IMR-90 (cell line): ENCODE results near the gene ACE. TPM values are rescaled to one million over a fixed set of nuclear protein-coding genes. Genes with fewer than 3 reads are reported as not detected.

Experiments used
- ATAC-seq: fragments of 200-7000 bp; cut with Tn5 transposase; 2 replicates; pipeline ENCODE4 v1.9.1; 2020; ENCODE audit warnings: low read depth, mild to moderate bottlenecking, moderate library complexity
- BruUV-seq: library from RNA; stranded (reverse); fragments of 400-500 nt; replicated peaks from 2 replicates; lab custom pipeline; 2021; lab: Mats Ljungman, UMichigan
- CTCF ChIA-PET: fragments of 300-600 bp; formaldehyde crosslinking; extraction: SDS; loops from one replicate; lab custom pipeline; 2021; ENCODE audit warnings: antibody characterized with exemption; lab: Yijun Ruan, JAX
- POLR2A ChIA-PET: fragments of 300-600 bp; sonication (Branson Sonifier 250); formaldehyde crosslinking; loops from one replicate; lab custom pipeline; 2022; ENCODE audit warnings: antibody characterized with exemption; ENCODE audit not compliant: unreplicated experiment; lab: Charles Lee
- DNase-seq: peaks from one replicate; pipeline ENCODE4 v3.0.0; 2013
- H2AFZ ChIP-seq: replicated peaks from 2 replicates; pipeline ENCODE3; 2013; ENCODE audit warnings: low read length, mild to moderate bottlenecking; ENCODE audit not compliant: poor library complexity
- H2AK5ac ChIP-seq: 2 replicates; pipeline ENCODE4 v1.6.1; 2013; ENCODE audit warnings: low read depth, low read length, inconsistent platforms
- H2AK9ac ChIP-seq: replicated peaks from 2 replicates; pipeline ENCODE3; 2013; ENCODE audit warnings: mild to moderate bottlenecking, low read depth, low read length, moderate library complexity; ENCODE audit not compliant: poor library complexity
- H2BK120ac ChIP-seq: 2 replicates; pipeline ENCODE4 v1.6.1; 2013; ENCODE audit warnings: low read depth, low read length, inconsistent platforms
- H2BK15ac ChIP-seq: 3 replicates; pipeline ENCODE4 v1.6.1; 2013; ENCODE audit warnings: low read depth, low read length, inconsistent platforms
- H2BK20ac ChIP-seq: 2 replicates; pipeline ENCODE4 v1.6.1; 2013; ENCODE audit warnings: low read depth, mild to moderate bottlenecking, inconsistent platforms, low read length, moderate library complexity
- H2BK5ac ChIP-seq: 2 replicates; pipeline ENCODE4 v1.6.1; 2013; ENCODE audit warnings: mild to moderate bottlenecking, low read depth, low read length, inconsistent platforms; ENCODE audit not compliant: poor library complexity, severe bottlenecking
- H3K14ac ChIP-seq: replicated peaks from 2 replicates; pipeline ENCODE4 v1.6.1; 2013; ENCODE audit warnings: low read depth, low read length, inconsistent platforms
- H3K18ac ChIP-seq: 2 replicates; pipeline ENCODE4 v1.6.1; 2013; ENCODE audit warnings: low read depth, low read length, control low read depth
- H3K23ac ChIP-seq: 2 replicates; pipeline ENCODE4 v1.6.1; 2013; ENCODE audit warnings: low read depth, low read length, inconsistent platforms
- H3K27ac ChIP-seq: 2 replicates; pipeline ENCODE4 v1.5.1; 2013; ENCODE audit warnings: mild to moderate bottlenecking, control low read depth, low read length; ENCODE audit not compliant: insufficient read depth
- H3K27me3 ChIP-seq: 2 replicates; pipeline ENCODE4 v1.6.1; 2013; ENCODE audit warnings: low read length; ENCODE audit not compliant: control insufficient read depth, insufficient read depth
- H3K36me3 ChIP-seq: 2 replicates; pipeline ENCODE4 v1.6.1; 2013; ENCODE audit warnings: low read length, mixed read lengths; ENCODE audit not compliant: control insufficient read depth, insufficient read depth
- H3K4ac ChIP-seq: 2 replicates; pipeline ENCODE4 v1.6.1; 2013; ENCODE audit warnings: low read depth, low read length, inconsistent platforms
- H3K4me1 ChIP-seq: 2 replicates; pipeline ENCODE4 v1.6.1; 2013; ENCODE audit warnings: low read length, mixed read lengths; ENCODE audit not compliant: control insufficient read depth, insufficient read depth
- H3K4me2 ChIP-seq: 2 replicates; pipeline ENCODE4 v1.6.1; 2013; ENCODE audit warnings: low read depth, mild to moderate bottlenecking, control low read depth, low read length, moderate library complexity
- H3K4me3 ChIP-seq: 2 replicates; pipeline ENCODE4 v1.5.1; 2013; ENCODE audit warnings: low read depth, mild to moderate bottlenecking, control low read depth, low read length, moderate library complexity; ENCODE audit not compliant: insufficient read depth
- H3K56ac ChIP-seq: 2 replicates; pipeline ENCODE4 v1.6.1; 2013; ENCODE audit warnings: low read length, inconsistent platforms; ENCODE audit not compliant: insufficient read depth; ENCODE audit errors: extremely low read depth
- H3K79me1 ChIP-seq, 2 experiments: 2 replicates each; pipeline ENCODE4 v1.6.1; 2013; ENCODE audit warnings: low read length in 2 of 2, inconsistent platforms in 1 of 2, low read depth in 1 of 2
- H3K9ac ChIP-seq: 2 replicates; pipeline ENCODE4 v1.6.1; 2013; ENCODE audit warnings: low read depth, low read length, control low read depth
- H3K9me1 ChIP-seq: 2 replicates; pipeline ENCODE4 v1.6.1; 2013; ENCODE audit warnings: low read length, inconsistent platforms; ENCODE audit not compliant: insufficient read depth
- H3K9me3 ChIP-seq: 2 replicates; pipeline ENCODE4 v1.6.1; 2013; ENCODE audit warnings: low read length; ENCODE audit not compliant: control insufficient read depth, insufficient read depth
- H4K20me1 ChIP-seq: 2 replicates; pipeline ENCODE4 v1.6.1; 2013; ENCODE audit warnings: low read length, inconsistent platforms; ENCODE audit not compliant: insufficient read depth
- H4K5ac ChIP-seq: 2 replicates; pipeline ENCODE4 v1.6.1; 2013; ENCODE audit warnings: mild to moderate bottlenecking, low read depth, low read length, control low read depth
- H4K8ac ChIP-seq, 2 experiments: 2 replicates each; pipeline ENCODE4 v1.6.1; 2013; ENCODE audit warnings: low read depth in 2 of 2, low read length in 2 of 2, control low read depth in 1 of 2, inconsistent platforms in 1 of 2
- H4K91ac ChIP-seq: 2 replicates; pipeline ENCODE4 v1.6.1; 2013; ENCODE audit warnings: low read depth, low read length, inconsistent platforms; ENCODE audit not compliant: insufficient read depth
- CHD1 ChIP-seq: IDR thresholded peaks from 2 replicates; pipeline ENCODE4 v1.6.1; 2012; ENCODE audit warnings: low read depth, low read length, improper control_type of control experiment
- ELK1 ChIP-seq: fragments of 150-350 bp; IDR thresholded peaks from 2 replicates; pipeline ENCODE4 v1.6.1; 2016; ENCODE audit warnings: low read depth, mild to moderate bottlenecking, low read length, moderate library complexity, borderline replicate concordance
- MAFK ChIP-seq: IDR thresholded peaks from 2 replicates; pipeline ENCODE4 v1.6.1; 2012; ENCODE audit warnings: low read depth, low read length, improper control_type of control experiment
- NFE2L2 ChIP-seq: fragments of 150-350 bp; IDR thresholded peaks from 2 replicates; pipeline ENCODE4 v1.6.1; 2016; ENCODE audit warnings: low read depth, mild to moderate bottlenecking, low read length
- POLR2A ChIP-seq: IDR thresholded peaks from 2 replicates; pipeline ENCODE4 v1.6.1; 2012; ENCODE audit warnings: mild to moderate bottlenecking, low read depth, low read length
- RAD21 ChIP-seq: IDR thresholded peaks from 2 replicates; pipeline ENCODE4 v1.6.1; 2012; ENCODE audit warnings: low read length, improper control_type of control experiment
- RCOR1 ChIP-seq: IDR thresholded peaks from 2 replicates; pipeline ENCODE4 v1.6.1; 2012; ENCODE audit warnings: mild to moderate bottlenecking, low read length, improper control_type of control experiment; ENCODE audit not compliant: insufficient replicate concordance
- RFX5 ChIP-seq: IDR thresholded peaks from 2 replicates; pipeline ENCODE4 v1.8.0; 2012; ENCODE audit warnings: low read depth, mild to moderate bottlenecking, low read length, moderate library complexity
- SMC3 ChIP-seq: fragments of 150-350 bp; IDR thresholded peaks from 2 replicates; pipeline ENCODE4 v1.6.1; 2016; ENCODE audit warnings: low read depth, mild to moderate bottlenecking, antibody characterized with exemption, low read length, moderate library complexity
- WGBS, 2 experiments: methylation state at CpG; one replicate each; pipeline versions ENCODE4 v1.1.5 to v1.1.7; 2013; ENCODE audit warnings: missing lambda C conversion rate in 2 of 2; ENCODE audit not compliant: insufficient read length in 1 of 2; ENCODE audit errors: extremely low coverage in 2 of 2; 5-methylcytosine and 5-hydroxymethylcytosine counted together
- dilution Hi-C: fragments of 300-500 bp; cut with HindIII; formaldehyde crosslinking; loops from one replicate; pipeline ENCODE4 v1.14.3; 2018; ENCODE audit warnings: low sequenced_read_pairs; ENCODE audit not compliant: unreplicated experiment
- in situ Hi-C: fragments of 300-500 bp; cut with MboI; formaldehyde crosslinking; loops from 3 replicates; pipeline ENCODE4 v1.14.3; 2019; ENCODE audit warnings: low sequenced_read_pairs, inconsistent platforms, mixed read lengths
- intact Hi-C: fragments of 100-400 bp; cut with micrococcal nuclease; formaldehyde crosslinking; loops from 2 replicates; pipeline ENCODE4 v1.10.0; 2022
- polyA plus RNA-seq, 3 experiments: library from polyadenylated mRNA; depleted of rRNA; stranded (reverse); fragments of >200 nt; gene quantifications; 2 replicates each; pipeline ENCODE4 v1.2.3, GENCODE V29; 2012; ENCODE audit warnings: low replicate concordance in 1 of 3
- total RNA-seq: library from RNA; depleted of rRNA; stranded (reverse); fragments of >200 nt; gene quantifications from 2 replicates; pipeline ENCODE4 v1.2.3, GENCODE V29; 2012

ACE gene
- total and polyA plus RNA-seq, 2 of the 4 experiments (the other 2 are of a cell fraction) = 1.4 to 5.8 TPM

- Histone ChIP-seq H3K36me3 (no peaks in the 10 kb centered on the region), H3K56ac (no peak overlapping the region), H3K4me1 (no peaks in the 10 kb centered on the region), H2AK5ac (peak overlapping the region; percentile 33), H3K9me1 (no peaks in the 10 kb centered on the region; the same call in 1 of the 2 replicates), H4K91ac (no peak overlapping the region), H3K23ac (no peak overlapping the region), H2BK5ac (no peak overlapping the region), H3K27ac (no peak overlapping the region), H2AK9ac (no peak overlapping the region), H4K8ac (no peak overlapping the region), H3K9ac (no peak overlapping the region), H3K4me2 (no peak overlapping the region), H4K20me1 (no peaks in the 10 kb centered on the region), H3K4me3 (no peak overlapping the region), H3K18ac (no peak overlapping the region), H2AFZ (peak overlapping the region; percentile 59), H2BK15ac (no peak overlapping the region), H3K79me1 (no peaks in the 10 kb centered on the region), H3K14ac (no peak overlapping the region), H4K5ac (no peak overlapping the region), H2BK120ac (no peak overlapping the region), H3K9me3 (no peaks in the 10 kb centered on the region), H3K4ac (no peak overlapping the region), H3K27me3 (no peaks in the 10 kb centered on the region), H2BK20ac (no peak overlapping the region)
- dilution Hi-C loops (no loop called here), in situ Hi-C loops (no loop called here), intact Hi-C loops (no loop called here)
- no peak for DNase-seq
- ChIA-PET POLR2A (no interaction called here), CTCF (no interaction called here)
- no peak for ATAC-seq
- TF ChIP-seq RFX5 (no peak), RAD21 (no peak), SMC3 (no peak), ELK1 (no peak), POLR2A (no peak), NFE2L2 (no peak), RCOR1 (no peak), CHD1 (no peak), MAFK (no peak)
- WGBS, 2 experiments = 80% methylated on average over 1 of the region's 16 CpGs; no CpG with 5 or more reads in 1 of the 2 experiments
- no TSS peak for BruUV-seq
These were observed 36.0 kb upstream of the ACE start for GRCh38 chr17:63440770-63441335.
